GM19238 (cell line): ENCODE results near the gene AMPH.
"Not testable (repeated sequence)": the region's sequence is repeated elsewhere in the genome, so short reads cannot be mapped to it uniquely, and the experiment has no call there.

Experiments
- DNase-seq: peaks from one replicate; pipeline ENCODE4 v3.0.0; 2011; ENCODE audit warnings: low spot score; ENCODE audit not compliant: insufficient read length

The AMPH gene

GRCh38 chr7:38354271-38354851 is 276.8 kb downstream of the AMPH start:
- DNase-seq = not testable (repeated sequence)

GRCh38 chr7:38353431-38353881 is 277.7 kb downstream of the AMPH start:
- DNase-seq = not testable (repeated sequence)

GRCh38 chr7:38351601-38352000 is 279.6 kb downstream of the AMPH start:
- DNase-seq = no peak

- DNase-seq = not testable (repeated sequence)
These were observed 280.4 kb downstream of the AMPH start for GRCh38 chr7:38350777-38351176.

GRCh38 chr7:38349869-38350583 is 281.1 kb downstream of the AMPH start:
- DNase-seq = not testable (repeated sequence)

GRCh38 chr7:38349126-38349795 is 281.9 kb downstream of the AMPH start:
- DNase-seq = not testable (repeated sequence)

- not testable (repeated sequence) for DNase-seq
These were observed 285.6 kb downstream of the AMPH start for GRCh38 chr7:38345299-38346172.

- DNase-seq = not testable (repeated sequence)
These were observed 286.4 kb downstream of the AMPH start for GRCh38 chr7:38344741-38345140.

- DNase-seq = not testable (repeated sequence)
These were observed 289.0 kb downstream of the AMPH start for GRCh38 chr7:38342135-38342534.

GRCh38 chr7:38341172-38341705 is 289.9 kb downstream of the AMPH start:
- not testable (repeated sequence) for DNase-seq

GRCh38 chr7:38339953-38340819 is 291.0 kb downstream of the AMPH start:
- DNase-seq = no peak

- not testable (repeated sequence) for DNase-seq
These were observed 295.0 kb downstream of the AMPH start for GRCh38 chr7:38336148-38336515.

- peak; percentile 69 for DNase-seq
These were observed 295.6 kb downstream of the AMPH start for GRCh38 chr7:38335492-38336147.

GRCh38 chr7:38335128-38335491 is 296.1 kb downstream of the AMPH start:
- DNase-seq = no peak

GRCh38 chr7:38334163-38334562 is 297.0 kb downstream of the AMPH start:
- DNase-seq = no peak
